Keratinocyte (primary cell): ENCODE measurements around the gene R3HDM2.

Experiments
- CTCF ChIP-seq, 3 experiments: IDR thresholded peaks in 1 of 3; conservative IDR thresholded peaks in 1 of 3; optimal IDR thresholded peaks in 1 of 3; 2 replicates in 2 of 3; 3 replicates in 1 of 3; pipeline versions ENCODE3 to v1.5.1; 2011; ENCODE audit warnings: low read length in 3 of 3, mild to moderate bottlenecking in 3 of 3, moderate library complexity in 2 of 3, control low read depth in 1 of 3, inconsistent platforms in 1 of 3; ENCODE audit not compliant: insufficient read depth in 2 of 3; ENCODE audit errors: extremely low read depth in 1 of 3
- EZH2 ChIP-seq: IDR thresholded peaks from one replicate; pipeline ENCODE4 v1.6.1; 2012; ENCODE audit warnings: inconsistent platforms, mild to moderate bottlenecking, low read length, moderate library complexity

GRCh38 chr12:57460468-57460784 is 29.6 kb upstream of the R3HDM2 start:
- no peak for TF ChIP-seq CTCF (optimal IDR thresholded peaks at IDR 0.05 in 1 of 3, IDR thresholded peaks at IDR 0.05 in 1 of 3, conservative IDR thresholded peaks at IDR 0.05 in 1 of 3; ENCODE audit: extremely low read depth in 1 of 3, insufficient read depth in 2 of 3, low read length in 3 of 3)
- no peak for TF ChIP-seq EZH2
